GM10847 (cell line): ENCODE measurements around the gene HLA-DPA1.

Experiments used
- POLR2A ChIP-seq: IDR thresholded peaks from 2 replicates; pipeline ENCODE4 v1.6.1; 2011; ENCODE audit not compliant: insufficient read length; ENCODE audit errors: extremely low read depth

HLA-DPA1 gene

DNA sequence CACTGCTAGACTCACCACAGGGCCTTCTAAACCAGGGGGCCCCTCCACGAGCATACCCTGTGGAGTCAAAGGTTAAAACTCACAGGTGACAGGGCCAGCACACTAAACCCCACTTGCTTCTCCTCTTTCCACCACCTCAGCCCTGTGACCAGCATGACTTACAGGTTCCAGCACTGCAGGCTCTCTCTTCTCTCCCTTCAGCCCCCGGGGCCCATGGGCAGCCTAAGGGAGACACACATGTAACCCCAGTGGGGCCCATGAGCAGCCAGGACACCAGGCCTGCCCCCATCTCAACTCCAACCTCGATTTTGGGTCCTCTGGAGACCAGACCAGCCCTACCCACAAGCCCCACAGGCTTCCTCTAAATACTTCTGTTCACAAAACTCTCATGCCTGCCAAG is 30.3 kb upstream of the HLA-DPA1 start:
- no peak for TF ChIP-seq POLR2A

DNA sequence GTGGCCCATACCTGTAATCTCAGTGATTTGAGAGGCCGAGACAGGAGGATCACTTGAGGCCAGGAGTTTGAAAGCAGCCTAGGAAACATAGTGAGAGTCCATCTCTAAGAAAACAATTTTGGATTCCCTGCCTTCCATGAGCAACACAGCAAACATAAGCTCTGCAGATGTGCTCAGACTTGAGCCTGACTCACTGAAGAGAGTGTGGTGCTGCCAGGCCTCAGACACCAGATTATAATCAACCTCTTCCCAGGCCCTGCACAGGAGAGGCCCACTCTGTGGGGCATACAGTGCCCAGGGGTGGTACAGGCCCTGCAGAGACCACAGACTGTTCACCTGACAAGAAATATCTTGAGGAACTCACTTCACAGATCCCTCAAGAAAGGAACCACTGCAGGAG is 22.2 kb upstream of the HLA-DPA1 start:
- TF ChIP-seq POLR2A: no peak

DNA sequence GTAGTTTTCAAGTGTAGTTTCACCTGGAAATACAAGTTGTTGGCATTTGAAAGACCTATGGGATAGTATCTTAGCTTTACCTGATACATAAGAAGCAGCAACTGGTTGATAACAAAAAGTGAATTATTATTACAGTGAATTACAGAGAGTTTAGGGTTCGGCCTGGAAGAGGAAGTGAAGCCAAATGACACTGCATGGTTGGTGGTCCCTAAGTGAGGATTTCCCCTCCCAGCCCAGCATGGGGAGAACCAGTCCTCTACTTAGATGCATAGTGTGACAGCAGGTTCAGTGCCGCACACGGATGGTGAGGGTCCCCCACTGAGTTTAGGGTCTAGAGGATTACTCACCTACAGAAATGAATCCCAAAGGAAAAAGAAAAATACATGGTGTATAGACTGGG is 20.4 kb upstream of the HLA-DPA1 start:
- no peak for TF ChIP-seq POLR2A

DNA sequence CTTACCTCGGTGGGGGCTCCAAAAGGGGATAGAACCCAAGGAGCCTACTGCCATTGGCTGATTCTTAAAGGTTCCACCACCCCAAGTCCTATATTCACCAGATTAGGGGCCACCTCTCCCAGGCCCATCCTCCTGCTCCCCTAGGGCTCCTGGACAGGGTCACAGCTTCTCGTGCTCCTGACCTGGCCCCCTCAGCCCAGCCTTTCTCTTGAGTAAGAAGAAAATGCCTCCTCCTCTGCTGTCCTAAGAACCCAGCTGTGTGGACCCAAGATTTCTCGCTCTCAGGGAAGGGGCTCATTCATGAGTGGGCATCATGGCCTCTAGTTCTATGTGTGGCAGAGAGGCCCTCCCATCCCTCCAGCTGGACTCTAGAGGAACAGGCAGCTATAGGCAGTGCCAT is 18.9 kb upstream of the HLA-DPA1 start:
- no peak for TF ChIP-seq POLR2A

DNA sequence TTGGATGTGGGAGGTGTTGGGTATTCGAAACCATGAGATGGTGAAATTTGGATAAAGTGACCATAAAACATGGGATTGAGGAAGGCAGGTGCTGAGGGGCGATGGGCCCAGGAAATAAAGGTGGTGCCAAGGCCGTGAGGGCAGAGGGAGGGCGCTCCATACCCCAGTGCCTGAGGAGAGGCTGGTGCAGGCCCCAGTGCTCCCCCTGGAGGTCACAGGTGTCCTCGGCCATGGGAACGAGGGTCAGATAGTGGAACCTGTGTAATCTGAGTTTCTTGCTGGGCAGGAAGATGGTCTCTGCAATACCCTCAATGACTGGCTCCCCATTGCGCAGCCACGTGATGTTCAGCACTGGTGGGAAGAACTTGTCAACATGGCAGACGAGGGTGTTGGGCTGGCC is 18.5 kb upstream of the HLA-DPA1 start:
- no peak for TF ChIP-seq POLR2A

DNA sequence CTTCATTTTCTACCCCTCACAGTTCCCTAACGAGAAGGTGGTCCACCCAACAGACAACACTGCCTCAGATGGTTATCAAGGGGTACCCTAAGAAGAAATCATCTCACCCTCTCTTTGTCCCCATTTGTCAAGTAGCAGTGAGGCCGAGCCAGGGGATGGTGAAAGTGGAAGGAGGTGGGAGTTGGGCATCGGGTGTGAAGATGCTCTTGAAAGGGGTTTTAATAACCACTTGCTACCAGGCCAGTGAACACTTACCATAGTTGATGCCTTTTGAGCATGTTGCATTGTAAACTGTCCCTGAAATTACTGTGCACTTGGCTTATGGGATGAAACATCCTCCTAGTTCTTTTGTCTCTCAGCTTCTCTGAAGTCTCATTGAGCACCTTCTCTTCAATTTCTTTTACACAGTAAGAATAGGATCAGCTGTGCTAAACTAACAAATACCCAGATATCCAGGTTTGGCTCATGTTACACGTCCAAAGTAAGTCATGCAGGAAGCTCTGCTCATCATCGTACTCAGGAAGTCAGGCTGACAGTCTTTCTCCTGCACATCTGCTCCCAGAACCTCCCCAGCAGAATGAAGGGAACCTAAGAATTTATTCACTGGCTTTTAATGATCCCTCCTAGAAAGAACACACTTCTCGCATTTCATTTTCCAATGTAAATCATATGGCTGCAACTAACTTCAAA is 15.6 kb upstream of the HLA-DPA1 start:
- no peak for TF ChIP-seq POLR2A

DNA sequence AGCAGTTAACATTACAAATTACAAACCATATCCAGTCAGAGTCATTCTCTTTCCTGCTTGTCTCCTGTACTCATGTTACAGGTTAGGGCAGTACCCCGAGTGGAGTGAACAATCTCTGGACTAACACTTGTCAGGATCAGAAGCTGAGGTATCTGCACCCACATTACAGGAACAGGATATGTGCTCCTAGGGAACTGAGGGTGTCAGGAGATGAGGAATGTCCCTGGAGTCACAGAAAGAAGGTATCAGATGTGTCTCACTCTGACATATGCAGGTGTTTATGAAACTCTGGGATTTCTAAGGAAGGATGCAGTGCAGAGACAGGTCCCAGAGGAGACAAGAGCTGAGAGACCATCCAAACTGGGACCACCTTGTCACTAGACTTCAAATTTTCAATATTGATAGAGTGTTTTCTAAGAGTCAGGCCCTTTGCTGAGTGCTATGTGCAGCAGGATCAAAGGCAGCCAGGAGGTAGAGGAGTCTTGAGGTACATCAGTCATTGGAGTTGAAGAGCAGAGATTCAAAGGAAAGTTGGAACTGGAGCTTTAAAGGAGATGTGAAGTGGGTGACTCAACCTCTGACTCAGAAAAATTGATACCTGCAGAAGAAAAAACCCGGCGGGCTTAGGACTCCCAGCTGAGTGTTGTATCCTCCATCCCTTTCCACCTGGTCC is 14.9 kb upstream of the HLA-DPA1 start:
- TF ChIP-seq POLR2A: no peak

DNA sequence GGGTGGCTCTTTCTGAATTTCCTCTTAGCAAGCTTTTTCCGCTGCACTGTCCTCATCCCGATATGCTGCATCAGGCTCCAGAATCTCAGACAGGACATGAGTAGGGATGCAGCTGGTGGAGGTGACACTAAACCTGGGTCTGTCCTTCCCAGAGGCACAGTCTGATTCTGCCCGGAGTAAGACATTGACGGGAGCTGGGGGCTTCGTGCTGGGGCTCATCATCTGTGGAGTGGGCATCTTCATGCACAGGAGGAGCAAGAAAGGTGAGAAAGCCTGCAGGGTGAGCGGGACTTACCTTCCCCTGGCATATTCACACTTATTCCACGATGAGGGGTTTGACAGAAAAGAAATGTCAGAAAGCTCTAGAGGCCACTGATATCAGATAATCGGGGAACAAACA is 12.2 kb upstream of the HLA-DPA1 start:
- TF ChIP-seq POLR2A: no peak

DNA sequence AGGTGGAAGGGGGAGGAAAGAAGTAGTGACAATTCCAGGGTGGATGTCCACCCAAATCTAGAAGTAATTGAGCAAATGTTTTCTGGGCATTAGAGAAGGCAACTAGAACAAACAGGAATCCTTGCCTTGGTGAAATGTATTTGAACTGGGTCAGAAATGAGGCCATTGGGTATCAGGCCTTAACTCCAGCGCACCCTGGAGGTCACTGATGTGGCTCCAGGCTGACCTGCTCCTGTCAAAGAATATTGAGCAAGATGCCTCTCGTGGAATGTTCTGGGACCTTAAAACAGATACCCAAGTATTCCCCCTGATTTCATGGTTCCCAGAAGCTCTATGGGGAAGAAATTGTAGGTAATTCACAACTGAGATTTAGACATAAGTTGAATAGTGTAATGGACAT is 9.3 kb upstream of the HLA-DPA1 start:
- no peak for TF ChIP-seq POLR2A

DNA sequence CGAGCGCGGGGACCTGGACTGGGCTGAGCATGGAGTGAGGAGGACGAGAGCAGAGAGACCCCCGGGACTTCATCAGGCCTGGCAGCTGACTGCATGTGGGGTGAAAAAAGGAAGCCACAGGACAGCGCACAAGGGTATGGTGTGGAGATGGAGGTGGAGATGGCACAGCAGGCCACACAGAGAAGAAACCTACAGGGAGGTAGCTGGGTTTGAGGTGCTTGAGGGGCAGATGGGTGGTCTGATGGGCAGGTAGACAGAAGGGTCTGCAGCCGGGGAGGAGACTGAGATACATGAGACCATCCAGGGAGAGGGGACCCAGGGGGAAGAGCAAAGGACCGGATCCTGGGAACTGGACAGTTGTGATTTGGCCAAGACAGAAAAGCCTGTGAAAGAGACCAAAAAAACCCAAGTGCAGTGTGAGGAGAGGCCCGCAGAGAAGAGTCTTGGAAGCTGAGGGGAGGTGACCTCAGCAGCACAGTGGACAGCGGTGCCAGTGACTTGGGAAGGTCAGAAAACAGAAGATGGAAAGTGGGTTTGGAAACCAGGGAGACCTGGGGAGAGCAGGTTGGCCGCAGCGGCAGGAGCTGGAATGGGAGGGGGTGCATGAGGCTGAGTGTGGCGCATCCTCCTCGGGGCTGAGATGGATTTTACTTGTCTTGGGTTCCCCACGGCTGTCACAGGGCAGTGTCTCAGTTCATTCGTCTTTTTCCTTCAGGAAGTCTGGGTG is 7.8 kb upstream of the HLA-DPA1 start:
- no peak for TF ChIP-seq POLR2A

DNA sequence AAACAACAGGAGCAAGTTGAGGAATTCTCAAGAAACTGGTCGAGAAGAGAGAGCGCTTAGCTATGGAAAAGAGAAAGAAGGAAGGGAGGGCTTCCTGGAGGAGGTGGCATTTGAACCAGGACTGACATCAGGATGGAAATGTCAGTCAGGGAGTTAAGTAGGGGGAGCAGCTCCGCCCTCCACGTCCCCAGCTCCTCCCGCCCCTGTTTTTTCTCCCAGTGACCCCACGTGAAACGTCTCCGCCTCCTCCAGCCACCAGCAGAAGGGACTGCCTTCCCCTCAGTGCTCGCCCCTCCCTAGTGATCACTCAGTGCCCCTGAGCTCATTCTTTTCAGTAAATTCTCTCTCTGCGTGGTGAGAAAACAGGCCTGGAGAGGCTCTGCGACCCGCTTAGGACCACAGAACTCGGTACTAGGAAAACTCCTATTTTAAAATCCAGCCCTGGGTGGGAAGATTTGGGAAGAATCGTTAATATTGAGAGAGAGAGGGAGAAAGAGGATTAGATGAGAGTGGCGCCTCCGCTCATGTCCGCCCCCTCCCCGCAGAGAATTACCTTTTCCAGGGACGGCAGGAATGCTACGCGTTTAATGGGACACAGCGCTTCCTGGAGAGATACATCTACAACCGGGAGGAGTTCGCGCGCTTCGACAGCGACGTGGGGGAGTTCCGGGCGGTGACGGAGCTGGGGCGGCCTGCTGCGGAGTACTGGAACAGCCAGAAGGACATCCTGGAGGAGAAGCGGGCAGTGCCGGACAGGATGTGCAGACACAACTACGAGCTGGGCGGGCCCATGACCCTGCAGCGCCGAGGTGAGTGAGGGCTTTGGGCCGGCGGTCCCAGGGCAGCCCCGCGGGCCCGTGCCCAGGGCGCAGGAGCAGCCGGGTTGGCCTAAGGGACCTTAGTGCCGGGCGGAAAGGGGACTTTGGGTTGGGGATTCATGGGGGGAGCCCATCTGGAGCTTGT is 7.0 kb upstream of the HLA-DPA1 start:
- no peak for TF ChIP-seq POLR2A

DNA sequence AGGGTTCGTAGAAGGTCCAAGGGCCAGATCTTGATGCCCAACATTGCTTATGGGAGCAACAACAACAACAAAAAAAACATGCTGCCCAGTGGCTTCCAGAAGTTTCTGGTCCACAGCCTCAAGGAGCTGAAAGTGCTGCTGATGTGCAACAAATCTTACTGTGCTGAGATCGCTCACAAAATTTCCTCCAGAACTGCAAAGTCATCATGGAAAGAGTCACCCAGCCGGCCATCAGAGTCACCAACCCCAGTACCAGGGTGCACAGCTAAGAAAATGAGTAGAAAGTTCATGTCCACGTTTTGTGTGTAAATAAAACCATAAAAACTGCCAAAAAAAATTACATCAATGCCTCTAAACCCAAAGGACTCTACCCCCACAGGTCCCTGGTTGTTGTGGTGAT is 6.1 kb upstream of the HLA-DPA1 start:
- no peak for TF ChIP-seq POLR2A

DNA sequence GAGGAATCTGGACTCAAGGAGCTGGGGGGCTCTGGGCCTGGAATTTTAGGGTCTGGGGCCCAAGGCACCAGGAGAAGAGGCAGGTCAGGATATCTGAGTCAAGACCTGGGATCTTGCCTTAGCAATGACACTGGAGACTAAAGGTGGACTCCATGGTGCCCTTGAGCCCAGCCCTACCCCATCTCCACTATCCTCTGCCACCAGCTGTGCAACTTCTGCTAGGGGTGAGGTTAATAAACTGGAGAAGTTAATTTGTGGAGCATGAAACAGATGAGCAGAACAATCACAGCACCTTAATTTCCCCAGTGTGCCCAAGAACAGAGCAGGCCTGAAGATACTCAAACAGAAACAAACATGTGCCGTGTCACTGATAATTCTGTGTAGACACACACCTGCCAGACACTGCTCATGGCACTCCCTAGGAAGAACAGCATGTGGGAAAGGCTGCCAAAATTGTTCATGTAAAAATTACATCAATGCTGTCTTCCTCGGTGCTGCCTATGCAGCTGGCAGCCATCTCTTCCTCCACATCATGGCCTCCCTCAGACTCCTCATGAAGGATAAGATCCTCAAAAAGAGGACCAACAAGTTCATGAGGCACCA is 5.6 kb upstream of the HLA-DPA1 start:
- TF ChIP-seq POLR2A: no peak

DNA sequence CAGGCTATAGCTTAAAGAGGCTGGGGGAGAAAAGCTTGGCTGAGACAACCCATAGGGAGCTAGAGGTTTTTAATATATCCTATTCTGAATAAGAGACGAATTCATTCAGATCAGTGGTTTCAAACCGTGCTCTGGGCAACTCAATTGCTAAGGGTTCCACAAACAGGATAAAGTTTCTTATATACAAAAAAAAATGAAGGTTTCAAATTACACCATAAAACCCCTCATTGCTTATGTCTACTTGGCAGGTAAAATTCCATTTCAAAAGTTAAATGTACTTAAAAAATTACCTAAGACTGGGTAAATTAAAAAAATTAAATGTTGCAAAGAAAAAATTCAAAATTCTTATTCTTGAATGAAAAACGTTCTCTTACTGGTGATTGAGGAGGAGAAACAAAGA is 5.0 kb upstream of the HLA-DPA1 start:
- TF ChIP-seq POLR2A: no peak

DNA sequence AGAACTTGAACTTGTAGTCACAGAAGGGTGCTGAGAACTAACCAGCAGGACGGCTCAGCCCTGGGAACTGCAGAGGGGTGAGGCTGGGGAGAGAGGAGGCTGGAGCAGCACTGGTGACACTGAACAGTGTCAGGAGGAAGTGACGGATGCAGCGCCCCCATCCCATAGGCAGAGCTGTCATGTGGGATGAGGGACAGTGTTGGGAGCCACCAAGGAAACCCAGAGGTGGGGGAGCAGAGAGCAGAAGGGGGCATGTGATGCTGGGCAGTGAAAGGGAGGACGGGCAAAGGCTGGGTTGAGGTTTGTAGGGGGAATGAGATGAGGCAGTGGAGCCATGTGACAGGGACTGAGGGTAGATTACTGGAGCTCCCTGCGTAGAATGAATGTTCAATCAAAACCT is 4.5 kb upstream of the HLA-DPA1 start:
- no peak for TF ChIP-seq POLR2A
